COLO829 (cell line): ENCODE data around the gene ZYG11B.
"Not testable (repeated sequence)": the region's sequence is repeated elsewhere in the genome, so short reads cannot be mapped to it uniquely, and the experiment has no call there.

ENCODE experiments used
- DNase-seq: peaks from one replicate; pipeline ENCODE4 v3.0.0; 2012; ENCODE audit warnings: low spot score

The ZYG11B gene

DNA sequence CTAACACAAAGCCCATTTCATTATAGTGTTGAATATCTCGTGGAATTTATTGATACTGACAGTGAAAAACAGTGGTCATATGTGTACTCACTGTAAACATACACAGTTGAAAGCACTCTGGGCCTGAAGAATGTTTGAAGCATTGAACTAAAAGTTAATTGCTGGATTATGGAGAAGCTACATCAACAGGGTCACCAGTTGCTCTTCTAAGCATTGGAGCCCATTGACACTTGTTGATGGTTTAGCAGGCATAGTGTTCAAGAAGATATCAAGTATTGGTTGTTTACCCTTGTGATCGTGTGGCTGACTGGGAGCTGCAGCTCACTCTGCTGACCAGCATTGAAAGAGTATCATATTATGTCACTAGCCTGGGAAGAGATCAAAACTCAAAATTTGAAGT lies 126.6 kb downstream of the ZYG11B start:
- no peak for DNase-seq

DNA sequence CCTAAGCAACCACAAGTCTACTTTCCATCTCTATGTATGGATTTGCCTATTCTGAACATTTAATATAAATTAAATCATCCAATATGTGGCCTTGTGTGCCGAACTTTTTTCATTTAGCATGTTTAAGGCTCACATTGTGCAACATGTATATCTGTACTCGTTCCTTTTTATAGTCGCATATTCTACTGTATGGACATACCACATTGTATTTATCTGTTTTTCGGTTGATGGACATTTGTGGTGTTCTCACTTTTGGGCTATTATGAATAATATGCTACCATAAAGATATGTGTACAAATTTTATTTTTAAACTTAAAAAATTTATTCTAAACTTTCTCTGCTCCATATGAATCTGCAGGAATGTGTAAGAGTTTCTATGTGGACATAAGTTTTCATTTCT lies 129.3 kb downstream of the ZYG11B start:
- no peak for DNase-seq

DNA sequence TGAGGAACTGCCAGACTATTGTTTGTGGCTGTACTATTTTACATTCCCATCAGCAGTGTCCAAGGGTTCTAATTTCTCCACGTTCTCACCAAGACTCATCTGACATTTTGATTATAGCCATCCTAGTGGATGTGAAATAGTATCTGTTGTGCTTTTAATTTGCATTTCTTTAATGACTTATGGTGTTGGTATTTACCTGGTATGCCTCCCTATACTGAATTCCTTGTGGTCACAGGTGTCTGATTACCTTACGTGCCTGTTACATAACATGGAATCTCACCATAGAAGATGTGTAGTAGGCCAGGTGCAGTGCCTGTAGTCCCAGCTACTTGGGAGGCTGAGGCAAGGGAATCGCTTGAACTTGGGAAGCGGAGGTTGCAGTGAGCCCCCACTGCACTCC lies 129.8 kb downstream of the ZYG11B start:
- no peak for DNase-seq

DNA sequence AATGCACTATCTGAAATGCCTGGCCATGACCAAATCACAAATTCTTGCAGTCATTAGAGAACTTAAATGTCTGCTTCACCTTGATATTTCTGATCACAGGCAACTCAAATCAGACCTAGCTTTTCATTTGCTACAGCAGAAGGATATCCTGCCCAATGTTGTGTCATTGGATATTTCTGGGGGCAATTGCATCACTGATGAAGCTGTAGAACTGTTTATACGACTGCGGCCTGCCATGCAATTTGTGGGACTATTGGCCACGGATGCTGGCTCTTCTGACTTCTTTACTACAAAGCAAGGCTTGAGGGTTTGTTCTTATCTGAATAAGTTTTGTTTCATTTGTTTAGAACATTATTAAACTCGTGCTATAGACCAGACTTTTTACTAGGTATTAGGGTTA lies 131.2 kb downstream of the ZYG11B start:
- no peak for DNase-seq

DNA sequence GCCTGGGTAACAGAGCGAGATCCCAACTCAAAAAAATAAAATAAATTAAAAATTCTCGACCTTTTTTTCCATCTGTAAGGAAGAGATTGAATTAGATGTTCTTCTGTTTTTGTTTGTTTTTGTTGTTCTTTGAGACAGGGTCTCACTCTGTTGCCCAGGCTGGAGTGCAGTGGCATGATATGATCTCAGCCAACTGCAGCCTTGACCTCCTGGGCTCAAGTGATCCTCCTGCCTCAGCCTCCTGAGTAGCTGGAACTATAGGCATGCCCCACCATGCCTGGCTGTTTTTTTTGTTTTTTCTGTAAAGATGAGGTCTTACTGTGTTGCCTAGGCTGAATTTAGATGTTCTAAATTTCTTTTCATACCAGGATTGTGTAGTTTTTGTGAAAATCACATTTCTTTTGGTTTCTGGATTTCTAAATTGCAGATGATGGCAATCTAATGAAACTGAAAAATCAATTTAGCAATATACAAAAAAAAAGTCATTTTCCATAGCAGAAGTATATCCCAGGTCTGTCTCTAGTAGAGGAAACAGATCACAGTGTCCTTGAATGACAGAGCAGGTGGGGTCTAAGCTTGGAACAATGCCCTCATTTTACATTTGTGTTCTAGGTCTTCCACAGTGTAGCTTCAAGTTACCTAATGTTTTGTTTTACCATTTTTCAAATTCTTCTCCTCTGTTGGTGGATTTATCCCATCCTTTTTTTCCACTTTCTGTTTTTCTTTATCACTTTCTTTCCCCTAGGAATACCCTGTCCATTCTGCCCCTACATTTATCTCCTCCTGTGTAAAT lies 136.6 kb downstream of the ZYG11B start:
- no peak for DNase-seq

DNA sequence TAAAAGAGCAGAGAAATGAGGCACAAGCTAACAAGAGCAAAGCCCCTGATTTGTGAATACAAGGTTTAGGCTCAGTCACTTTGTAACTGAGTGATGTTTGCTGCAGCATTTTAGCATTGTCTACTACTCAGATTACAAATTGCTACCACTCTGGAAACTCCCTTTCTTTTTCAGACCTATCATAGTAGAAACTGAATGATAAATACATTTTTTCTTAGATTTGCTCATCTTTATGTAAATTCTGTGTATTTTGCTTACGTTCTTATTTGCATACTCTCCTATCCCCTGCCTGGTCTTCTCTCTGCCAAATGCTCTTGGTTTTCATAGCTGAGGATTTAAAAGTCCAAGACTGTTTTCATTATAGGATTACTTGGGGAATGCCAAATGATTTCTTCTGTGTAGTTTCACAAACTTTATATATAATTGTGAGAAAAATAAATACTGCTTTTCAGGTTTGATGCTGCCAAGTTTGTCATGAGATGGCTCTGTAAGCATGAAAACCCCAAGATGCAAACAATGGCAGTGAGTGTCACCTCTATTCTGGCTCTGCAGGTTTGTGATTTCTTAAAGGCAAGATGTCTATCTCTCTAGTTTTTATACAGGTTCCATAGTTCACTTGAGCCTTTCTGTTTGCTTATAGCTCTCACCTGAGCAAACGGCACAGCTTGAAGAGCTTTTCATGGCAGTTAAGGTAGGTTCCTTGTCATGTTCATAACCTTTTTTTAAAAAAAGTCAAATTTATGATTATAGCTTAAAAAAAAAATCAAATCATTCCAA lies 141.0 kb downstream of the ZYG11B start:
- DNase-seq: no peak

DNA sequence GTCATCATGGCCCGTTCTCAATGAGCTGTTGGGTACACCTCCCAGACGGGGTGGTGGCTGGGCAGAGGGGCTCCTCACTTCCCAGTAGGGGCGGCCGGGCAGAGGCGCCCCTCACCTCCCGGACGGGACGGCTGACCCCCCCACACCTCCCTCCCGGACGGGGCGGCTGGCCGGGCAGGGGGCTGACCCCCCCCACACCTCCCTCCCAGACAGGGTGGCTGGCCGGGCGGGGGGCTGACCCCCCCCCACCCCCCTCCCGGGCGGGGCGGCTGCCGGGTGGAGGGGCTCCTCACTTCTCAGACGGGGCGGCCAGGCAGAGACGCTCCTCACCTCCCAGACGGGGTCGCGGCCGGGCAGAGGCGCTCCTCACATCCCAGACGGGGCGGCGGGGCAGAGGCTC lies 143.5 kb downstream of the ZYG11B start:
- DNase-seq: not testable (repeated sequence)

DNA sequence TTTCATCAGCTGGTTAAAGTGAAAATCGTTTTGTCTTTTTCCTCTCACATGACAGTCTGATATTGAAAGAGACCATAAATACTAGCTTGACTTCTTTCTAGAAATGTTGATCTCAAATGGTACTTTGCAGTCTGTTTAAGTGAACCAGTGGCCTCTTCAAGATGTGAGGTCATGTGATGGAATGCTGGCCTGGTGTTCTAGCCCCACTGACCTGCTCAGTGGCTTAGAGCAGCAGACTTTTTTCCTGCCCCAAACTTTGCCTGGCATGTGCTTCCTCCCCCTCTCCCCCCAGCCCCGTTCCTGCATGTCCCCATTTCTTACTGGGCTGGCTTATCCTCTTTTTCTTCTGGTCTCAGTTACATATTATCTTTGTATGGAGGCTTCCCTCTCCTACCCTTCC lies 150.6 kb downstream of the ZYG11B start:
- DNase-seq: no peak
